GM21529 (cell line): ENCODE data around the gene SRF.

Source experiments
- ATAC-seq: cut with Tn5 transposase; IDR thresholded peaks from one replicate; pipeline ENCODE4 v1.9.1; 2021; ENCODE audit not compliant: unreplicated experiment

Gene SRF

DNA sequence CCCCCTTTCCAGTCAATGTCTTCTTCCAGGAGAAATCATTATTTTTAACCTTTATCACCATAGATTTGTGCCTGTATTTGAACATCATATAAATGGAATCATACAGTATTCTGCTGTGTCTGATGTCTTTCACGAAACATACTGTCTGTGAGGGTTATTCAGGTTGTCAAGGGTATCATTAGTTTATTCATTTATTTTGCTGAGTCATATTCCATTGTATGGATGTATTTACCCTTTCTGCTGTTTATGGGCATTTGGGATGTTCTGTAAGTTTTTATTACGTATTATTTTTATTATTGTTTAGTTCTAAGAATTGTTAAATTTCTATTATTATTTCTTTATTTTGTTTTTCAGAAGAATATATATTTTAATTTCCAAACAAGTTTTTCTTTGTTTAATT is 36.2 kb downstream of the SRF start:
- ATAC-seq: no peak

- no peak for ATAC-seq
Measured at GRCh38 chr6:43211955-43212354, 40.9 kb downstream of the SRF start.

DNA sequence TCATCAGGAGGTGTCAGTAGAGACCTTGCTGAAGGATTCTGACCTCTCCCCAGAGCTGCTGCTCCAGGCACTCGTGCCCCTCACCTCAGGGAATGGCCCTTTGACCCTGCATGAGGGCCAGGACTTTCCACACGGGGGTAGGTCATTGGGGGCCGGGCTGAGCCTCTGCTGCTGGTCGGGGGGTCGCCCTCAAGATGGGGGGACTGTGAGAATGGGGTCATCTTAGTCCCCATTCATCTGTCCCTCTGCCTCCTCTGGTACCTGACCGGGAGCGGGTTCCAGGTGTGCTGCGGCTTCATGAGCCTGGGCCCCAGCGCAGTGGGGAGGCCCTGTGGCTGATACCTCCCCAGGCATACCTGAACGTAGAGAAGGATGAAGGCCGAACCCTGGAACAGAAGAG is 42.4 kb downstream of the SRF start:
- ATAC-seq: no peak

GRCh38 chr6:43215066-43215465 is 44.0 kb downstream of the SRF start:
- ATAC-seq: no peak

DNA sequence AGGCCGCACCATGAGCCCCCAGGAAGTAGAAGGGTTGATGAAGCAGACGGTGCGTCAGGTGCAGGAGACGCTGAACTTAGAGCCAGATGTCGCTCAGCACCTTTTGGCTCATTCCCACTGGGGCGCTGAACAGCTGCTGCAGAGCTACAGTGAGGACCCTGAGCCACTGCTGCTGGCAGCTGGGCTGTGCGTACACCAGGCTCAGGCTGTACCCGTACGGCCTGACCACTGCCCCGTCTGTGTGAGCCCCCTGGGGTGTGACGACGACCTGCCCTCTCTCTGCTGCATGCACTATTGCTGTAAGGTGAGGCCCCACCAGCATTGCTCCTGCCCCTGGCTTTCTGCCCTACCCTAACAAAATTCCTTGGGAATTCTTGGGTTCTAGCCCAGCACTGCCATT is 45.1 kb downstream of the SRF start:
- no peak for ATAC-seq

- ATAC-seq: no peak
Measured at GRCh38 chr6:43217351-43217750, 46.3 kb downstream of the SRF start.

GRCh38 chr6:43219119-43219518 is 48.0 kb downstream of the SRF start:
- no peak for ATAC-seq

DNA sequence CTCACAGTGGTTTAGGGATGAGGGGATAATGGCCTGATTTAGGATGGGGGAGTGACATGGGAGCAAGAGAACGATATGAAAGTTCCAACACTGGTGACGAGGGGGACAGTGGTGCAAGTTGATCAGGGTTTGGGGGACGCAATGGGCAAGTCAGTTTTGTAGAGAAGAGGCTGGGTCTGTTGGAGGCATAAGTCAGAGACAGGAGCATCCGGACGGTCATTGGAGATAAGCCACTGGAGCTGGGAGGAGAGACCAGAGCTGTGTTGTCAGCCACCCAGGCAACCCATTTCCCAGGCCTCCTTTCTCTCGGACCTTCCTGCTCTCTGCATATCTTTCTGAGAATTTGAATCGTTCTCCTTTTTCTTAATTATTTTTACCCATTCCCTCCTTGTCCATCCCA is 48.7 kb downstream of the SRF start:
- ATAC-seq: no peak

- ATAC-seq: no peak
Measured at GRCh38 chr6:43220439-43220951, 49.4 kb downstream of the SRF start.

DNA sequence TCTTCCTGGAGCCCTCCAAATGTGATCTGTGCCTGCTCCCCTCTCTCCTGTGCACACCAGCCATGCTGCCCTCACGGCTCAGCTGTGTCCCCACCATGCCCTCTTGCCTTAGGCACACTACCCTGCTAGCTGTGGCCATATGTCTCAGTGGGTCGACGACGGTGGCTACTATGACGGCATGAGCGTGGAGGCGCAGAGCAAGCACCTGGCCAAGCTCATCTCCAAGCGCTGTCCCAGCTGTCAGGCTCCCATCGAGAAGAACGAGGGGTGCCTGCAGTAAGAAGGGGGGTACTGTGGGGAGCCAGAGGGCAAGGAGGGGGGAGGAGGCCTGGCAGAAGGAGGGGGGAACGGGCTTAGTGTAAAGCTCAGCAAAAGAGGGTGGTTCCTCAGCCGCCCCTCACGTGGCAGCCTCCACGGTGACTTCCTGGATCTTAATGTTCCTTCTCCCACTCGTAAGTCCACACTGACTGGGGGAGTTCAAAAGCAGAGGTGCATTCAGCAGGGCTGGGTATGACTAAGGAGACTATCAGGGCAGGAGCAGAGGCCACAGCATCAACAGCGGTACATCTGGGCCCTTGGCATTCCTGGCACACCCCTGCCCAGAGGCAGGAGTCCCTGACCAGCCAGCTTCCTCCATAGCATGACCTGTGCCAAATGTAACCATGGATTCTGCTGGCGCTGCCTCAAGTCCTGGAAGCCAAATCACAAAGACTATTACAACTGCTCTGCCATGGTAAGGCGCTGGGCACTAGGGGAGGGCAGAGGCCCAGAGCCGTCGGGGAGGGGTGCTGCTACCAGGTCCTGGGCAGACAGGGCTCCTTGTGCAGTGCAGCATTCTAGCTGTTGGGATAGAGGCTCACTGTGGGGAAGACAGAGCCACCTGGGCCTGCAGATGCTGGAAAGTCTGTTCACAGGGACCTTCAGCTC is 50.2 kb downstream of the SRF start:
- ATAC-seq: no peak

DNA sequence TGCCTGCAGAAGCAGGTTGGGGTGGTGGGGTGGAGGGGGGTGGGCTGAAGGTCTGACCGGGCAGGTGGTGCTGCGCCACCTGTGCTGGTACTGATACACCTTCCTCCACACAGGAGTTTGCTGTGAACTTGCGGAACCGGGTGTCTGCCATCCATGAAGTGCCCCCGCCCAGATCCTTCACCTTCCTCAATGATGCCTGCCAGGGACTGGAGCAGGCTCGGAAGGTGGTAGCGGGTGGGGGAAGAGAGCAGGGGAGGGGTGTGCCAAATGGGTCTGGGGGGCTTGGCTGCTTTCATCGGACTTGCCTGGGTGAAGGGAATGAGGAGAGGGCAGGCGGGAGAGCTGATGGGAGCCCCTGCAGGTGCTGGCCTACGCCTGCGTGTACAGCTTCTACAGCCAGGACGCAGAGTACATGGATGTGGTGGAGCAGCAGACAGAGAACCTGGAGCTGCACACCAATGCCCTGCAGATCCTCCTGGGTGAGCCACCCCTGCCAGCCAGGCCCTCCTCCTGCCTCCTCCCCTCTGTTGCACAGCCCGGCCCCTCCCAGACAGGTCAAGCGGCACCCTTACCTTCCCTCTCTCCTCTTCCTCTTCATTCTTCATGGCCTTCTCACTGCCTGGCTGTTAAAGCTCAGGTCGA is 51.5 kb downstream of the SRF start:
- no peak for ATAC-seq

GRCh38 chr6:43223175-43223574 is 52.1 kb downstream of the SRF start:
- no peak for ATAC-seq

GRCh38 chr6:43226192-43226851 is 55.3 kb downstream of the SRF start:
- ATAC-seq: no peak

DNA sequence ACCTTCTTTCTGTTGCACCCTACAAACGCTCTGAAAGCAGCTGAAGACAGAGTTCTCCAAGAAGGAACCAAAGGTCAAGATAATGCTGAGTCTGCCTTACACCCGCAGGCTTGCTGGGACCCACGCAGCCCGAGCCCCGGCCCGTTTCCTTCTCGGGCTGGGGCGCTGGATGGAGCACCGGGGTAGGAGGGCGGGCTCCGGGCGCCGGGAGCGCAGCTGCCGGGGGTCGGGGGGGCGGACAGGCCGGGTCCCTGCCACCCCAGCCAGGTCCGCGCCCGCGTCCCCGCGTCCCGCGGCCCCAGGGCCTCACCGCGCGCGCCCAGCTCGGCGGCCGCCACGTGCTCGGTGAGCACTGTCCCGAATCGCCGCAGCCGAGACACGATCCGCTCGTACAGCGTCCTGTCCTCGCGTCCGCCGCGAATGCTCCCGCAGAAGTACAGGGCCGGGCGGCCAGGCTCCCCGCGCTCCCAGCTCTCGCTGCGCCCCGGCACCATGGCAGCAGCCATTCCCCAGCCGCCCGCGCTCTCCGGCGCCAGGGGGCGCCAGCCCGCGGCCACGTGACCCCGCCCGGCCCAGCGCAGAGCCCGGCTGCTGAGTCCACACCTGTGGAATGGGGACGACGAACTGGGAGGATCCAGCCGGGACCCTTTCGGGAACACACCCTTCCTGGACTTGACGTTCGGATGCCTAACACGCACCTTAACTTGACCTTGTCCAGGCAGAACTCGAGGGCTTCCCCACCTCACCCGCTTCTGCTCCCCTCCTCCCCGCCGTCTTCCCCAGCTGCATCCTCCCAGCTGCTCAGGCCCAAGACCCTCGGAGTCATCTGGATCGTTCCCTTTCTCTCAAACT is 58.1 kb downstream of the SRF start, which contains the start of gene DNPH1:
TSS of gene DNPH1 (minus strand) at position 531 of the 852 bp plus-strand sequence. CDS start at position 506, 25 bp downstream.
- peak; percentile 69 for ATAC-seq

GRCh38 chr6:43229803-43230620 is 58.9 kb downstream of the SRF start:
- ATAC-seq: no peak

- ATAC-seq: no peak
Measured at GRCh38 chr6:43231053-43231452, 60.0 kb downstream of the SRF start.
